HG03575 (cell line): ENCODE measurements around the gene GNAI1.

Experiments used
- ATAC-seq: cut with Tn5 transposase; IDR thresholded peaks from one replicate; pipeline ENCODE4 v1.9.1; 2021; ENCODE audit not compliant: unreplicated experiment, insufficient number of reproducible peaks, low FRiP score; ENCODE audit errors: extremely low read depth

GNAI1 gene

GRCh38 chr7:80189638-80190037 is 55.0 kb downstream of the GNAI1 start:
- ATAC-seq = no peak

- no peak for ATAC-seq
Observed at GRCh38 chr7:80197627-80198026, 63.0 kb downstream of the GNAI1 start.

- no peak for ATAC-seq
Observed at GRCh38 chr7:80199051-80199450, 64.4 kb downstream of the GNAI1 start.

GRCh38 chr7:80204454-80204853 is 69.8 kb downstream of the GNAI1 start:
- no peak for ATAC-seq

- no peak for ATAC-seq
Observed at GRCh38 chr7:80204919-80205318, 70.3 kb downstream of the GNAI1 start.

GRCh38 chr7:80206763-80207162 is 72.1 kb downstream of the GNAI1 start:
- no peak for ATAC-seq

- ATAC-seq = no peak
Observed at GRCh38 chr7:80207501-80207900, 72.9 kb downstream of the GNAI1 start.

- no peak for ATAC-seq
Observed at GRCh38 chr7:80208700-80209099, 74.1 kb downstream of the GNAI1 start.

GRCh38 chr7:80210400-80210799 is 75.8 kb downstream of the GNAI1 start:
- no peak for ATAC-seq

- no peak for ATAC-seq
Observed at GRCh38 chr7:80213814-80214213, 79.2 kb downstream of the GNAI1 start.

- no peak for ATAC-seq
Observed at GRCh38 chr7:80215734-80216133, 81.1 kb downstream of the GNAI1 start.

GRCh38 chr7:80216996-80217842 is 82.6 kb downstream of the GNAI1 start:
- no peak for ATAC-seq

- ATAC-seq = no peak
Observed at GRCh38 chr7:80218723-80219122, 84.1 kb downstream of the GNAI1 start.

- no peak for ATAC-seq
Observed at GRCh38 chr7:80220022-80220634, 85.5 kb downstream of the GNAI1 start.

- no peak for ATAC-seq
Observed at GRCh38 chr7:80224415-80224814, 89.8 kb downstream of the GNAI1 start.

- ATAC-seq = no peak
Observed at GRCh38 chr7:80225361-80225760, 90.7 kb downstream of the GNAI1 start.

GRCh38 chr7:80226629-80227028 is 92.0 kb downstream of the GNAI1 start:
- ATAC-seq = no peak

- no peak for ATAC-seq
Observed at GRCh38 chr7:80230327-80230726, 95.7 kb downstream of the GNAI1 start.

- no peak for ATAC-seq
Observed at GRCh38 chr7:80231707-80232106, 97.1 kb downstream of the GNAI1 start.

GRCh38 chr7:80232979-80233724 is 98.5 kb downstream of the GNAI1 start:
- ATAC-seq = no peak
